ENCODE results near the gene GLRX. TPM values are rescaled to one million over a fixed set of nuclear protein-coding genes. Genes with fewer than 3 reads are reported as not detected.

Gene GLRX
- total and polyA plus RNA-seq, 2 of the 13 experiments (the other 11 are each of a cell fraction or from before 2014, with no cell fraction given) = 63.8 to 499 TPM

DNA sequence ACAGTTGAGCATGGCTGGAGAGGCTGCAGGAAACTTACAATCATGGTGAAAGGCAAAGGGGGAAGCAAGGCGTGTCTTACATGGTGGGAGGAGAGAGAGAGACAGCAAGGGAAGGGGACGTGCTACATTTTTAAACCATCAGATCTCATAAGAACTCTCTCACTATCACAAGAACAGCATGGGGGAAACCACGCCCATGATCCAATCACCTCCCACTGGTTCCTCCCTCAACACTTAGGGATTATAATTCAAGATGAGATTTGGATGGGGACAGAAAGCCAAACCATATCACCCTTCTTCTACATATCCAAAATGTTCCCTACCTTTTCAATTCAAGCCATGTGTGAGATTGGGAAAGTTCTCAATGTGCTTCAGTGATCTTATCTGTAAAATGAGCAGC, 22.9 kb upstream of the GLRX start:
- FAIRE-seq (no peak), ATAC-seq (no peak), DNase-seq (ENCODE audit: low spot score) (no peak)
- peaks cover 52% of the 10 kb centered on the region for H3K4me1 ChIP-seq (ENCODE audit: insufficient read depth, low read length)
- BruUV-seq (replicated peaks) = no TSS peak
- H4K20me1 ChIP-seq (ENCODE audit: insufficient read depth, low read length) = no peaks in the 10 kb centered on the region
- H3K4me3 ChIP-seq (replicated peaks in 1 of 3; ENCODE audit: insufficient read depth in 1 of 3, low read depth in 2 of 3, low read length in 3 of 3) = no peak overlapping the region
- H3K36me3 ChIP-seq (replicated peaks in 1 of 2; ENCODE audit: control insufficient read depth in 1 of 2, insufficient read depth in 2 of 2, low read length in 2 of 2) = no peaks in the 10 kb centered on the region
- no peaks in the 10 kb centered on the region for H3K9me3 ChIP-seq (ENCODE audit: low read length)
- no peaks in the 10 kb centered on the region for H3K79me2 ChIP-seq (ENCODE audit: insufficient read depth, low read length)
- ChIA-PET POLR2A (no interaction called here), CTCF (ENCODE audit: low intra/inter-chr PET ratio, low total read pairs) (interaction anchor here (4.4 kb wide), 1 partner anchor 64 kb away, joined by 73 read pairs; no protein-coding TSS in a partner anchor)
- no peak overlapping the region for H2AFZ ChIP-seq (ENCODE audit: low read length)
- in situ Hi-C loops (cut with HindIII; ENCODE audit: extremely low pct_ligation_motif_present, low pct_unique_long_range_greater_than_20kb) = loop anchor here (5.0 to 25.0 kb wide), 3 partner anchors 68 to 558 kb away; partner anchors contain the start of genes ARSK, MCTP1 and SKIC3
- H3K27me3 ChIP-seq (ENCODE audit: control insufficient read depth in 1 of 2, insufficient read depth in 2 of 2, low read length in 2 of 2) = no peaks in the 10 kb centered on the region
- no peak overlapping the region for H3K4me2 ChIP-seq (ENCODE audit: low read depth, low read length)
- TF ChIP-seq ATF7 (IDR thresholded peaks at IDR 0.05) = no peak
- TF ChIP-seq ATF7 (CRISPR knock-in tag; IDR thresholded peaks at IDR 0.05) = no peak
- TF ChIP-seq MZF1 (CRISPR knock-in tag; IDR thresholded peaks at IDR 0.05; ENCODE audit: borderline replicate concordance) = no peak
- TF ChIP-seq ZNF282 (IDR thresholded peaks at IDR 0.05; ENCODE audit: partially characterized antibody) = no peak
- TF ChIP-seq CCAR2 (optimal IDR thresholded peaks at IDR 0.05; ENCODE audit: low read depth, low read length) = no peak
- TF ChIP-seq, protein P1, sequence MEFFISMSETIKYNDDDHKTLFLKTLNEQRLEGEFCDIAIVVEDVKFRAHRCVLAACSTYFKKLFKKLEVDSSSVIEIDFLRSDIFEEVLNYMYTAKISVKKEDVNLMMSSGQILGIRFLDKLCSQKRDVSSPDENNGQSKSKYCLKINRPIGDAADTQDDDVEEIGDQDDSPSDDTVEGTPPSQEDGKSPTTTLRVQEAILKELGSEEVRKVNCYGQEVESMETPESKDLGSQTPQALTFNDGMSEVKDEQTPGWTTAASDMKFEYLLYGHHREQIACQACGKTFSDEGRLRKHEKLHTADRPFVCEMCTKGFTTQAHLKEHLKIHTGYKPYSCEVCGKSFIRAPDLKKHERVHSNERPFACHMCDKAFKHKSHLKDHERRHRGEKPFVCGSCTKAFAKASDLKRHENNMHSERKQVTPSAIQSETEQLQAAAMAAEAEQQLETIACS (CRISPR knock-in tag; IDR thresholded peaks at IDR 0.05) = no peak
- TF ChIP-seq NFE2L1 (CRISPR knock-in tag; IDR thresholded peaks at IDR 0.05; ENCODE audit: borderline replicate concordance) = no peak
- TF ChIP-seq ZFP90 (CRISPR knock-in tag; IDR thresholded peaks at IDR 0.05; ENCODE audit: borderline replicate concordance) = no peak
- TF ChIP-seq ZBTB7A (CRISPR knock-in tag; IDR thresholded peaks at IDR 0.05) = no peak
- no peak for TF ChIP-seq ZNF562 (CRISPR knock-in tag; IDR thresholded peaks at IDR 0.05; ENCODE audit: borderline replicate concordance)
- TF ChIP-seq ZNF629 (CRISPR knock-in tag; conservative IDR thresholded peaks at IDR 0.05) = no peak
- TF ChIP-seq HNRNPK (IDR thresholded peaks at IDR 0.05; ENCODE audit: low read depth, low read length, poor library complexity, severe bottlenecking) = no peak
- no peak for TF ChIP-seq ZNF274 (CRISPR knock-in tag; IDR thresholded peaks at IDR 0.05)
- intact Hi-C loops (cut with micrococcal nuclease; ENCODE audit: unreplicated experiment) = loop anchor here (5.0 to 10.0 kb wide), 3 partner anchors 33 to 881 kb away; partner anchors contain the start of genes ARSK and SKIC3
- H3K27ac ChIP-seq (ENCODE audit: extremely low read length, insufficient read depth, low read length) = no peak overlapping the region
- WGBS (ENCODE audit: low lambda C conversion rate) = 82% methylated on average over 3 of the region's 3 CpGs
- H3K9ac ChIP-seq (ENCODE audit: insufficient read depth, low read depth, low read length) = no peak overlapping the region

Measured in HepG2 (cell line).